Measurements from ENCODE around the gene WDR73.

DNA sequence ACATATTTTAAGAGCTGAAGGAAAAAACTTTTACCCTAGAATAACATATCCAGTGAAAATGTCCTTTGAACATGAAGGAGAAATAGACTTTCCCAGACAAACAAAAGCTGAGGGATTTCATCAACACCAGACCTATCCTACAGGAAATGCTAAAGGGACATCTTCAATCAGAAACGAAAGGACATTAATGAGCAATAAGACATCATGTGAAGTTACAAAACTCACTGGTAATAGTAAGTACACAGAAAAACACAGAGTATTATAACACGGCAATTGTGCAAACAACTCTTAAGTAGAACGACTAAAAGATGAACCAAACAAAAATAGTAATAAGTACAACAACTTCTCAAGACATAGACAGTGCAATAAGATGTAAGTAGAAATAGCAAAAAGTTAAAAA lies 56.8 kb downstream of the WDR73 start:
- no peak for TF ChIP-seq CTCF (IDR thresholded peaks at IDR 0.05; ENCODE audit: insufficient read depth, low read length)
- TF ChIP-seq, protein P1, sequence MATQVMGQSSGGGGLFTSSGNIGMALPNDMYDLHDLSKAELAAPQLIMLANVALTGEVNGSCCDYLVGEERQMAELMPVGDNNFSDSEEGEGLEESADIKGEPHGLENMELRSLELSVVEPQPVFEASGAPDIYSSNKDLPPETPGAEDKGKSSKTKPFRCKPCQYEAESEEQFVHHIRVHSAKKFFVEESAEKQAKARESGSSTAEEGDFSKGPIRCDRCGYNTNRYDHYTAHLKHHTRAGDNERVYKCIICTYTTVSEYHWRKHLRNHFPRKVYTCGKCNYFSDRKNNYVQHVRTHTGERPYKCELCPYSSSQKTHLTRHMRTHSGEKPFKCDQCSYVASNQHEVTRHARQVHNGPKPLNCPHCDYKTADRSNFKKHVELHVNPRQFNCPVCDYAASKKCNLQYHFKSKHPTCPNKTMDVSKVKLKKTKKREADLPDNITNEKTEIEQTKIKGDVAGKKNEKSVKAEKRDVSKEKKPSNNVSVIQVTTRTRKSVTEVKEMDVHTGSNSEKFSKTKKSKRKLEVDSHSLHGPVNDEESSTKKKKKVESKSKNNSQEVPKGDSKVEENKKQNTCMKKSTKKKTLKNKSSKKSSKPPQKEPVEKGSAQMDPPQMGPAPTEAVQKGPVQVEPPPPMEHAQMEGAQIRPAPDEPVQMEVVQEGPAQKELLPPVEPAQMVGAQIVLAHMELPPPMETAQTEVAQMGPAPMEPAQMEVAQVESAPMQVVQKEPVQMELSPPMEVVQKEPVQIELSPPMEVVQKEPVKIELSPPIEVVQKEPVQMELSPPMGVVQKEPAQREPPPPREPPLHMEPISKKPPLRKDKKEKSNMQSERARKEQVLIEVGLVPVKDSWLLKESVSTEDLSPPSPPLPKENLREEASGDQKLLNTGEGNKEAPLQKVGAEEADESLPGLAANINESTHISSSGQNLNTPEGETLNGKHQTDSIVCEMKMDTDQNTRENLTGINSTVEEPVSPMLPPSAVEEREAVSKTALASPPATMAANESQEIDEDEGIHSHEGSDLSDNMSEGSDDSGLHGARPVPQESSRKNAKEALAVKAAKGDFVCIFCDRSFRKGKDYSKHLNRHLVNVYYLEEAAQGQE (IDR thresholded peaks at IDR 0.05; ENCODE audit: insufficient replicate concordance, low read depth) = no peak
